Measurements from ENCODE around the gene GSPT1. TPM values are rescaled to one million over a fixed set of nuclear protein-coding genes. Genes with fewer than 3 reads are reported as not detected.
"Not testable (repeated sequence)": the region's sequence is repeated elsewhere in the genome, so short reads cannot be mapped to it uniquely, and the experiment has no call there.

GSPT1 gene
- total RNA-seq, 1 donor from 2014 or later, result 101 TPM

DNA sequence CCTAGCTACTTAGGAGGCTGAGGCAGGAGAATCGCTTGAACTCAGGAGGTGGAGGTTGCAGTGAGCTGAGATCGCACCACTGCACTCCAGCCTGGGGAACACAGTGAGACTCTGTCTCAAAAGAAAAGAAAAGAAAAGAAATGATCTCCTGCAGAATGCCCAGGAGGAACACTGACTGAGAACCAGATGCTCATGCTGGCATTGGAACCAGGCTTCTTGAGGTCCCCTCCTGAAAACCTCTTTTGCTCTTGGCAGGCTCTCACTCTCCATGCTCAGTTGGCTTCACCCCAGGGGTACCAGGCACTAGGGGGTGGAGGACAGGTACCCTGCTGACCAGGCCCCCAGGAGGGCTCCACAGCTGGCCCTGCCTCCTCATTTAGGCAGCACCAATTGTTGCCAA is 40.8 kb upstream of the GSPT1 start:
- H3K9me3 Mint-ChIP-seq, result no peaks in the 10 kb centered on the region
- DNase-seq (ENCODE audit: extremely low spot score, unreplicated experiment), result no peak
- H3K27ac Mint-ChIP-seq, result no peak overlapping the region
- H3K27me3 Mint-ChIP-seq, result no peaks in the 10 kb centered on the region
- H3K4me1 Mint-ChIP-seq (ENCODE audit: unreplicated experiment), result peaks cover 6% of the 10 kb centered on the region
- peaks cover 4% of the 10 kb centered on the region for H3K36me3 Mint-ChIP-seq
- no peak overlapping the region for H3K4me3 Mint-ChIP-seq
- no peak for TF ChIP-seq CTCF (conservative IDR thresholded peaks at IDR 0.05)

DNA sequence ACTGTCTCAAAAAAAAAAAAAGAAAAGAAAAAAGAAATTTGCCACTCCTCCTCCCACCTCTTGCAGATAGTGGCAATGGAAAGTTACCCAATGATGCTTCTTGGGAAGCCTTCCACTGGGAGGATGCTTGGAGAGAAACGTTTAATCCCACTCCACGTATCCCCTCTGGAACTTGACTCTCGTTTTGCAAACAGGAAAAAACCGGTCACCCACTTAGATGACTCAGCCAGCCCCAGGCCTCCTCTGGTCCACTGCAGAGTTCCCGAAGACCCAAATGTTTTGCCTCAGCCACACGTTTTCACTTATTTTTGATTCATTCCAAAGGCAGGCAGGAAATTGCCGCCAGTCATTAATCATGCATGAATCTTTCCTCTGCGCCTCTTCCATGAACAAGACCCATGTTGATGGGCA is 40.0 kb upstream of the GSPT1 start:
- DNase-seq (ENCODE audit: extremely low spot score, unreplicated experiment), result no peak
- no peak for TF ChIP-seq CTCF (conservative IDR thresholded peaks at IDR 0.05)
- Mint-ChIP-seq H3K9me3 (no peaks in the 10 kb centered on the region), H3K27ac (peak overlapping the region; percentile 63), H3K4me3 (peak overlapping the region; percentile 18), H3K27me3 (no peaks in the 10 kb centered on the region), H3K36me3 (peaks cover 4% of the 10 kb centered on the region), H3K4me1 (ENCODE audit: unreplicated experiment) (peaks cover 6% of the 10 kb centered on the region)

DNA sequence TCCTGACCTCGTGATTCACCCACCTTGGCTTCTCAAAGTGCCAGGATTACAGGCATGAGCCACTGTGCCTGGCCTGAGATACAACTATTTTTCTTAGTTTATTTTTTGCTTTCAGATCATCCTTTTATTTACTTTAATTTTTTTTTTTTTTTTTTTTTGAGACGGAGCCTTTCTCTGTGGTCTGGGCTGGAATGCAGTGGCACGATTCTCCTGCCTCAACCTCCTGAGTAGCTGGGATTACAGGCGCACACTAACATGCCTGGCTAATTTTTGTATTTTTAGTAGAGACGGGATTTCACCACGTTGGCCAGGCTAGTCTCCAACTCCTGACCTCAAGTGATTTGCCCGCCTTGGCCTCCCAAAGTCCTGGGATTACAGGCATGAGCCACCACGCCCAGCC is 37.8 kb upstream of the GSPT1 start:
- H3K9me3 Mint-ChIP-seq; DNase-seq (ENCODE audit: extremely low spot score, unreplicated experiment); H3K4me3 Mint-ChIP-seq; H3K36me3 Mint-ChIP-seq; H3K4me1 Mint-ChIP-seq (ENCODE audit: unreplicated experiment); H3K27me3 Mint-ChIP-seq; H3K27ac Mint-ChIP-seq: not testable (repeated sequence)

GRCh38 chr16:11950388-11950787 is 34.6 kb upstream of the GSPT1 start:
- no peaks in the 10 kb centered on the region for H3K27me3 Mint-ChIP-seq
- no peak overlapping the region for H3K4me3 Mint-ChIP-seq
- DNase-seq (ENCODE audit: extremely low spot score, unreplicated experiment), result no peak
- no peak for TF ChIP-seq CTCF (conservative IDR thresholded peaks at IDR 0.05)
- H3K36me3 Mint-ChIP-seq, result no peaks in the 10 kb centered on the region
- H3K27ac Mint-ChIP-seq, result no peak overlapping the region
- no peaks in the 10 kb centered on the region for H3K4me1 Mint-ChIP-seq (ENCODE audit: unreplicated experiment)
- no peaks in the 10 kb centered on the region for H3K9me3 Mint-ChIP-seq

GRCh38 chr16:11949527-11949926 is 33.8 kb upstream of the GSPT1 start:
- no peaks in the 10 kb centered on the region for H3K9me3 Mint-ChIP-seq
- no peak overlapping the region for H3K4me3 Mint-ChIP-seq
- no peak overlapping the region for H3K27ac Mint-ChIP-seq
- H3K36me3 Mint-ChIP-seq, result no peaks in the 10 kb centered on the region
- H3K4me1 Mint-ChIP-seq (ENCODE audit: unreplicated experiment), result no peaks in the 10 kb centered on the region
- DNase-seq (ENCODE audit: extremely low spot score, unreplicated experiment), result no peak
- peak; percentile 62 for TF ChIP-seq CTCF (conservative IDR thresholded peaks at IDR 0.05)
- no peaks in the 10 kb centered on the region for H3K27me3 Mint-ChIP-seq

DNA sequence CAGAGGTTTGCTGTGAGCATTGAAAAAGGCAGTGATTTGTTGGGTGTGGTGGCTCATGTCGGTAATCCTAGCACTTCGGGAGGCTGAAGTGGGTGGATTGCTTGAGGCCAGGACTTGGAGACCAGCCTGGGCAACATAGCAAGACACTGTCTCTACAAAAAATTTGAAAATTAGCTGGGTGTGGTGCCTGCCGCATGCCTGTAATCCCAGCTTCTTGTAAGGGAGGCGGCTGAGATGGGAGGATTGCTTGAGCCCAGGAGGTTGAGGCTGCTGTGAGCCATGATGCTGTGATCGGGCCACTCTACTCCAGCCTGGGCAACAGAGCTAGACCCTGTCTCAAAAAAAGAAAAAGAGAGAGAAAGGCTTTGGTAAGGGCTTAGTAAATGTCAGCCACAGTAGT is 33.1 kb upstream of the GSPT1 start:
- Mint-ChIP-seq H3K4me3 (no peak overlapping the region), H3K9me3 (no peaks in the 10 kb centered on the region), H3K36me3 (no peaks in the 10 kb centered on the region), H3K4me1 (ENCODE audit: unreplicated experiment) (no peaks in the 10 kb centered on the region), H3K27ac (no peak overlapping the region), H3K27me3 (no peaks in the 10 kb centered on the region)
- no peak for DNase-seq (ENCODE audit: extremely low spot score, unreplicated experiment)
- no peak for TF ChIP-seq CTCF (conservative IDR thresholded peaks at IDR 0.05)

Measured in type B pancreatic cell (in vitro differentiated cells).